Activated CD4-positive, alpha-beta T cell treated with anti-CD3 and anti-CD28 coated beads, Interleukin-2, amount 50 U/mL, for 24 hours (primary cell): Measurements from ENCODE around the gene PLCL1.
"Not testable (repeated sequence)": the region's sequence is repeated elsewhere in the genome, so short reads cannot be mapped to it uniquely, and the experiment has no call there.

Experiments
- DNase-seq, 2 donors: peaks; one replicate each; pipeline ENCODE4 v3.0.0-alpha.2; 2020; ENCODE audit warnings: low read depth in 1 of 2, low spot score in 1 of 2

Gene PLCL1

DNA sequence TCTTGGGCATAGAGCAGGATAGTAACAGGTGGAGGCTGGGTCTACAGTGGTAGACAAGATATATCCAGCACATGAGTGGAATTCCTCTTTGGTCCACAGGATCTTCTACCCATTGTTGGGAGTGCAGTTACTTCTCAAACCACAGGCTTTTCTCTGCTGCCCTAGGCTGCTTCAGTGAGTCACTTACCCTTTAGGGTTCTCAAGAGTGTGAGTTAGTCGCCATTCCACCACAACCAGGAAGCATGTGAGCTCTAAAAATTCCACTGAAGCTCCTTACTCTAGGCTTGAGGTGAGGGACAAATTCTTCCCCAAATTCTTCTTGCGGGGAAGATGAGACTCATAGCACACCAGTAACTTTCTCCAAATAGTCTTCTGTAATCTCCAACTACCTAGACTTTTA, 189.4 kb downstream of the PLCL1 start:
- DNase-seq, result no peak

DNA sequence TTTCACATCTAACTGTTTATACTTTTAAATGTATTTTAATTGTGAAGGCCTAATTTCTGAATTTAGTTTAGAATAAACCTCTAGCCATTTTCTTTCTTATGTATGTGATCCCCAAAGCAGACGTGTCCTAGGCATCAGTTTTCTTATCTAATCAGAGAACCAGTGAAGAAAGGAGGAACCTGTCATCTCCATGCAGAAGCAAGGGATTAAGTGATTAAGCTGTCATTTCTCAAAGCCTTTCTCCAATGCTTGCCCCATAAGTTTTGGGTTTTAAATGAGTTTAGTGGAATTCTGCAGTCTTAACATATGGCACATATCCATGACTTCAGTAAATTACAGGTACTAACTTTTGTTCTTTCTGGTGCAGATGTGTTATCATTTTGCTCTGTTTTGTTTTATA, 190.4 kb downstream of the PLCL1 start:
- no peak for DNase-seq

DNA sequence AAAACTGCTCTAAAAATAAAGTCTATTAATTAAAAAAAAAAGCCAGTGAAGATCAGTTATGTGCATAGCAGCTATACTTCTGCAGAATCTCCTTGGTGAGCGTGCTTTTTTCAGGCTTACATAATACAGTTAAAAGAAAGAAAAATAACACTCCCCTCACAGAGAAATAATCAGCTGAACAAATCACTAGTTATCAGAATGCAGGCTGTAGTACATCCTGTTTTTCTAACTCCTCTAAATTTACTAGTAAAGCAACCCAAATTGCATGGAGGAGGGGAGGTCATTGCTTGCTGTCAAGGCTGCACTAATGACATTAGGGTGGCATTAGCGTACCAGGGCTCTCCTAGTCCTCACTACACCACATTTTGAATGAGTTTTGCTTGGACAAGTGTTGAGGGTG, 192.2 kb downstream of the PLCL1 start:
- DNase-seq, result no peak

DNA sequence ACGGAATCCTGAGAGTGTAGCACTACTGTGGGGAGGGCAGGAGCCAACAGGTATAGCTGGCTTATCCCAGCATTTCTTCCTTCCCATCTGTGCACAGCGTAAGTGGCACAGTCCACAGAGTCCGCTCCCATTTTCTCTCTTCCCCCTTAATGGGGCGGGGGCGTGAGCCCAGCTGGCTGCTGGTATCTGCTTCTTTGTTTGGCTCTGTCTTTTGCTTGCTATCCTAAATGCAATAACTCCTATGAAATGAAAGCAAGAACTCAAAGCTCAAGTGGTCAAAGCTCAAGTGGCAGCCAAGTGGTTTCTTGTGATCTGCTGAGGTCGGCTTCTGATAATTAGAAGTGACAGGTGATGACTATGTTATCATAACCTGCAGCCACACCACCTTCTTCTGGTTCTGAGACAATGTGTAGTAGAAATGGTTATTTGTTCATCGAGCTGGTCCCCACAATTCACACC, 192.7 kb downstream of the PLCL1 start:
- no peak for DNase-seq

DNA sequence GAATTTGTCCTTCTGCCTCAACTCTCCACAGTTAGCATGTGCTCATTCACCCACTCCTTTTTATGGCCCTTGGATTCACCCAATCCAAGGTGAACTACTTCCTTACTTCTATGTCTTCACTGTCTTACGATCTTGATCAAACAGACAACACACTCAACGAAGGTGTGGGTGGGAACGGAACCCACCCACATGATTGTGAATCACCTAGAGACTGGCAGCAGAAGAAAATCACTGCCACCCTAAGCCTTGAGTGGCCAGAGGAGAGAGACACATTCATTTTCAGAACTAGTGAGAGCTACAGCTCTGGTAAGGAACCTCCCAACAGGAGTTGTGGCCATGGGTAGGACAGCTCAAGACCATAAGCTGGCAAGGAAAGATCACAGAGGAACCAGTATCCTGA, 194.3 kb downstream of the PLCL1 start:
- no peak for DNase-seq

DNA sequence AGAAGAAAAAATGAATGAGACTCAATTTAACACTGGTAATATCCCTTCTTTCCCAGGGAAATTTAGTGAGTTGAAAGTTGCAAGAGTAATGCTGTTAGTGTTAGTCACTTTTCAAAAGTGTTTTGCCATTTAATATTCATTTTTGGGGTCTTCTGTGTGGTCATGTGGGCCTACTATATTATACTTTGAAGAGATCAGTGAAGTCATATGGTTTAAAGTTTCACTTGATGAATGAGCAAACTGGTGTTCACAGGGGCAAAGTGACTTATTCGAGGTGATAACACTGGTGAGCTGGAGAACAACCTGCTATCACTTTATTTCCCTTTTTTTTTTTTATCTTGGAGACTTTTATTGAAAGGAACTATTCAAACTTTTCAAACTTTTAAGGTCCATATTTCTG, 196.0 kb downstream of the PLCL1 start:
- DNase-seq, result no peak

DNA sequence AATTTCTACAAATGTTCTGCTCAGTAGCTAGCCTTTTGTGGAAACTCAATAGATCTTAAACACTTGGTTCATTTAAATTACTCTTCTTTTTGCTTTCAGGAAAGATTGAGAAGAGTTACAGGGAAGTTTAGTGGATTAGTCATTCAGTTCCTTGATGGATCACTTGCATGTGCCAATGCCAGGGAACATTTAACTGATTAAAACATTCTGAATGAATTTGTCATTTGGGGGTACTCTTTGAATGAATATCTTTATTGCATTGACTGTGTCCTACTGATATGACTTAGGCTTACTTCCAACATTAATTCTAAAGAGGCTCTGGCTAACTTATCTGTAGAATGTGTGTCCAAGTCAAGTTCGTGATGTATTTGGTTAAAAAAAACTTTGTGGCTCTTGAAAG, 199.8 kb downstream of the PLCL1 start:
- DNase-seq, result no peak

DNA sequence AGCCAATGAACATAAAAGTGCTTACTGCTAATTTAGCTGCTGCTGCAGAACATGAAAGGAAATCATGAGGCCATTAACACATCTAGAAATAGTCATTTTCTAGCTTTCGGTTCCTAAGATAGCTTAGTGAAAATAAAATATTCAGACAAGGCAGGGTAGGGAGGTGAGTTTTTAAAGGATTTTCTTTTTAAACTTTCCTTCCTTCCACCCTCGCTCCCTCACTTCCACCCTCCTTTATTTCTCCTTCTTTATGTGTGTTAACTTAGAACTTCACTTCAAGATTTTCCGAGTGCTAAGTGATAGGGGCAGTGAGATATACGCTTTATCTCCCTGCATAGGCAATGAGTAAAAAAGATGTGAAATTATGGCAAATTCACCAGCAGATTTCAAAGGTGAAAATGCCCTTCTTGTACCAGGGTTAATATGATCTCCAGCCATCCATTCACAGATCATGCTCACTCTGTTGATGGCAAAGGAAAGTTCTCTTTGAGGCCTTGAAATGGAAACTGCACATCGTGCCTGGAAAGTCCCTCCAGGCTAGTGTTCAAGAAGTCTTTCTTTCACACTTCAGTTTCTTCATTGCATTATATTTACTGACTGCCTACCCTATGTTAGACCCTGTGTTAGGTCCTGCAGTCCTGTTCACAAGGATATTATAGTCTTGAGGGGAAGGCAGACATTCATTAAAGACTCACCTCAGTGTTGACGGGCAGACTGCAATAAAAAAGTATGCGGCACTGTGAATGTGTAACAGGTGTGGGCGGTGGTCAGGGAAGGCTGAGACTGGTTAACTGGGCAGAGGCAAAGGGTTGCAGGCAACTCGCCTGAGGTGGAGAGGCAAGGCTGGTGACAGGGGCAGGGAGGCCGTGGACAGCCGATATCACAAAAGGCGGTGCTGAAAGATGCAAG, 200.8 kb downstream of the PLCL1 start:
- peak in 1 of 2 donors; percentile 49 for DNase-seq

DNA sequence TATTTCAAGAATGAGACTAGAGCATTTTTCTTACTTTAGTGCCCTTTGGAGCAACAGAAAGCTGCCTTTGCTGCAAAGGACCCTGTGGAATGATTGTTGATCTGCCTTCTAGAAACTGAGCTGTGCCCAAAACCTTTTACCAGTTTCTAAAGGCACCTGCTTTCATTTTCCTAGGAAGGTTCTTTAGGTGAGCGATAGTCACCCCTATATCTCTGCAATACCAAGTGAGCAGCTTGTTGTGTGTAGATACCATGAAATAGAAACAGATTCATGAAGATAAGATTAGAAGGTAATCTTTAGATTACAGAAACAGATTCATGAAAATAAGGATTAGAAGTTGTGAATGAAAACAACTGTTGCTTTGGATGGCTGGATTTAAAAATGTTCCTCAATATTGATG, 202.3 kb downstream of the PLCL1 start:
- DNase-seq, result no peak

DNA sequence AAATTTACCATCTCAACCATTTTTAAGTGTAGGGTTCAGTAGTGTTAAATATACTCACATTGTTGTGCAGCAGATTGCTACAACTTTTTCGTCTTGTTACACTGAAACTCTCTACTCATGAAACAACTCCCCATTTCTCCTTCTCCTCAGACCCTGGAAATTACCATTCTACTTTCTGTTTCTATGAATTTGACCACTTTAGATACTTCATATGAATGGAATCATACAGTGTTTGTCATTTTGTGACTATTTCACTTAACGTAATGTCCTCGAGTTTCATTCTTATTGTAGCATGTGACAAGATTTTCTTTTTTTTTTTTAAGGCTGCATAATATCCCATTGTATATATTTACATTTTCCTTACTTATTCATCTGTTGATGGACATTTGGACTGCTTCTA, 203.8 kb downstream of the PLCL1 start:
- DNase-seq, result no peak

DNA sequence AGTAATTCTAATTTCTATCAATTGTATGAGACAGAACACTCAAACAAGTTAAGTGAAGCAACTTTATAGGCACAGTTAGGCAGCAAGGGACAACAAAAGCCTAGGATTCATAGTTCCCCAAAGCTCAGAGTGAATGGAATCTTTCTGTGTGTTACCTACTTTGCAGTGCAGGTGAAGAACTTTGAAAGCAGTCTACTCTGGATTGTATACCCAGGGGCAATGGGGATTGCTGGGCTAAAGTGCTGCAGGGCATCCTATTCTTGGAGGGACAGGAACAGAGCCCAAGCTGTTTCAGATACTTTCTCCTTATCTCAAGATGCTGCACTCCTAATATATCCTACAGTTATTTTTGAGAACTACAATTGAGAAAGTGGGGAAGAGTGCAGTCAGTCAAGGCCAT, 207.6 kb downstream of the PLCL1 start:
- DNase-seq, result no peak

DNA sequence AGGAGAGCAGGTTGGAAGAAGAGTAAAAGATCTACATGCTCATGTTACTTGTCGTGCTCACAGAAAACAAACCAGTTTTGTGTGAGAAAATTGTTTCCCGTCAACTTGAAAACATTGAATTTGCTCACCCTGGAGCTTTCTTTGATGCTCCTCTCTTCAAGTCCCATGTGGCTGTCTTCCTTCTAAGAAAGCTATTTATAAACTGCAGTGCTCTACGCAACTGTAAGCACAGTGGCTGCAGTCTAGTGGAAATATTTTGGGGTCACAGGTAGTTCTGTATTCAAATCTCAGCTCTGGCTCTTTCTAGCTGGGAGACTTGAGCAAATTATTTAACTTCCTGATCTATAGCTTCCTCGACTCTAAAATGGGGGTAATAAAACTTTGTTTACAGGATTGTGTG, 211.8 kb downstream of the PLCL1 start:
- no peak for DNase-seq

DNA sequence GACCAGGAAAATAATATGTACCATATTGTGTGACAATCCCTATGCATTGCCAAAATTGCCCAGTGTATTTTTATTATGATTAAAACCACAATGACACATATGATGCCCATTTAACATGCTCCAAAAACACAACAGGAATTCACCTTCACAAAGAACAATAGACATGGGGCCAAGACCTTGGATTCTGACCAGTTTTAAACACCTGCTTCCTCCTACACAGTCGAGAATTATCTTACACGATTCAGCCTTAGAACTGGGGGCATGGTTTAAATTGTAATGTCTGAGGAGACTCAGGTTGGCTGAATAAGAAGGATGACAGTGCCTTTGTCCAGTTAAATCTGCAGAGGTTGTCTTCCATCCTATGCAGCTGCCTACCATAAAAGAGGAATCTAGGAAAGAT, 212.7 kb downstream of the PLCL1 start:
- DNase-seq, result no peak

DNA sequence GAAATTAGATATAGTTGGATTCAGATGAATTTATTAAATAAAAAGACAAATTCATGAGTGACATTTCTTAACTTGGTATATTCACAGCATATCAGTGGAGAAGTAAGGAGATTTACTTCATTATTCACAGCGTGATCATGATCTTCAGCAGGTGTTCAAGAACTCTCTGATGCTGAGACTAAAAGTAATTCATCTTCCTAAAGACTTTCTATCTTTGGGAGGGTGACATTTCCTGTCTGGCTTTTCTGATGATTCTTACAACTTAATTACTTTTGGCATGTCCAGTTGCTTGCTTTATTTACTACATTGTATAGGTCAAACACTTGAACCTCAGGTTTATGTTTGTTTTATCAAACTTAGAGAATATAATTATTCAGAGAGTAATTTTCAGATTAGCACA, 224.6 kb downstream of the PLCL1 start:
- no peak for DNase-seq

DNA sequence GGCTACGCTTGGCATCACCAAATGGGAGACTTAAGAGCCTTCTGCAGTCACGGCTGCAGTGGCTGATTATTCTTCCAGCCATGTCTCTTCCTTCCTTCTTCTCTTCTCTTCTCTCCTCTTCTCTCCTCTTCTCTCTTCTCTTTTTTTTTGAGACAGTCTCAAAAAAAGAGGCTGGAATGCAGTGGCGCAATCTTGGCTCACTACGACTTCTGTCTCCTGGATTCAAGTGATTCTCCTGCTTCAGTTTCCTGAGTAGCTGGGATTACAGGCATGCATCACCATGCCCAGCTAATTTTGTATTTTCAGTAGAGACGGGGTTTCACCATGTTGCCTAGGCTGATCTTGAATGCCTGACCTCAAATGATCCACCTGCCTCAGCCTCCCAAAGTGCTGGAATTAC, 225.2 kb downstream of the PLCL1 start:
- DNase-seq, result not testable (repeated sequence)

DNA sequence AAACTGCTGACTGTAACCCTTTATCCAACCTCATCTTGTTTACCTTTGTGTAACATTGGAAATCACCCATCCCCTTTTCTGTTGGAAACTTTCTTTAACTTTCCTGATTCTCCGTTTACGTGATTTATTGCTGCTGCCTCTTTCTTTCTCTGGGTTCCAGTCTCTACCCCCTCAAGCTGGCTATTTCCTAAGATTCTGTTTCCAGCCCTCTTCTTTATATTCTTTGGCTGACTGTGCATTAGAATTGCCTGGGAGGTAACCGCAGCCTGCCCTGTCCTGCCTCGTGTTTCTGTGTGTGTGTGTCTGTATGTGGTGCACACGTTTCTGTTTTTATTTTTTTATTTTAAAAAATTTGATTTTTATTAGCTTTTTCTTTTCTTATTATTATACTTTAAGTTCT, 229.2 kb downstream of the PLCL1 start:
- DNase-seq, result no peak

DNA sequence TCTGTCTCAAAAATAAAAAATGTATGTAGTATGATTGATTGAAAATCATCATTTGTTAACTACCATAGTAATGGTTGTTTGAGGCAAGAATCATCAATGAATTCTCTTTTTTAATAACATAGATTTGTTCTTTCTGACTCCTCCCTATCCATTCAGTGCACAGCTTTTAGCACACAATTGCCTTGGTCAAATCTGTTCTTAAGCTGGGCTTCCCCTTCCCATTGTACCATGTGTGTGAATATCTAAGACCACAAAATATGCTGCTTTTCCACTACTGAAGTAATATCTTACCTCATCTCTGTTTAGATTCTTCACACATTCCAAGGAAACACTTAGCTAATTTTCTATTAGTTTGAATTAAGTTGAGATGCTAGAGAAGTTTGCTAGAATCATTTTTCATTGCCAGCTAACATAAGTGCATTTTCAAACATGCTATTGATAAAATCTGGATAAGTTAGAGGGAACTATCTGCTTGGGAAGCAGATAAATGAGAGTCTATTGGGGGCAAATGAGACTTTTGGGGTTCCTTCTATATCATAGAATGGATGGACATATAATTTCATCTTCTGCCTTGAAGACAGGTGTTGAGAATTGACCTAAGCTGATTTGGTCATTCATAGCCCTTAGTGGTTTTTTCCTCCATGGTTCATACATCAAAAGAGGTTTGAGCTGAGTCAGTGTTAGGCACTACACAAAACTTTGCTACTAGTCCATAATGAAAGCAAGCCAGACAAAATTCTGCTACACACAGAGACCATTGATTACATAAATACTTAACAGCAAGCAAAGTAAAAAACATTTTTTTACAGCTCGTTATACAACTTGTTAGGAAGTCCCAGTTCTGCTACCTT, 231.9 kb downstream of the PLCL1 start:
- DNase-seq, result no peak

DNA sequence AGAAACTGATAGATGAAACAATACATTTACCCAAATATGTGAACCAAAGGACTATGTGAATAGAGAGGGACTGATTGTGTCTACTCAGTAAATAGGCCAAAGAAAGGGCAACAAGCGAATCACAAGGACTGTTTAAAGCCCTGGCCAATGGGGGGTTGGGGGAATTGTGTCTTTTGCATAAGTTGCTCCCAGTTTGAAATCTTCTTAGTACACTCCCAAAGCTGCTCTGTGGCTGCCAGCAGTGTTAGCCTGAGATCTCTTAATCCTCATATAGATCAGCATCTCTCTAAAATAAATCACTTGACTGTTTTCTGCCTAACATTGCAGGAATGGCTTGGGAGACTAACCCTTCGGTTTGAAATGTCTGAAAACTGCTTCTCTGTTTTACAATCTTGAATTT, 236.4 kb downstream of the PLCL1 start:
- no peak for DNase-seq

DNA sequence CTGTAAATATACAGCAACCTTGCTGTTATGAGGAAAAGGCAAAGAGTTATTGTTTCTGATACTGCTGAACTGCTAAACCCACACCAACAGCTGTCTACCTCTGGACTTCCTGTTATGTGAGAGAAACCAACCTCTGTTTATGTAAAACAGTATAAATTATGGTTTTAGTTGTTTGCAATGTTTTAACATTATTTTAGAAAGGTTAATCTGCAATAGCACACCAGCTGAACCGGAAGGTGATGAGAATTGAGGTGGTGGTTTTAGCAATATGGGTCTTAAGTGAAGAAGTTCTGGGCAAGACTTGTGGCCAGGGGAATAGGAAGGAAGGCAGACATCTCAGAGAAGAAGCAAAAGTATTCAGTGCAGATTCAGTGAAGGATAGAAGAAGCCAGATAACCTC, 237.8 kb downstream of the PLCL1 start:
- no peak for DNase-seq

DNA sequence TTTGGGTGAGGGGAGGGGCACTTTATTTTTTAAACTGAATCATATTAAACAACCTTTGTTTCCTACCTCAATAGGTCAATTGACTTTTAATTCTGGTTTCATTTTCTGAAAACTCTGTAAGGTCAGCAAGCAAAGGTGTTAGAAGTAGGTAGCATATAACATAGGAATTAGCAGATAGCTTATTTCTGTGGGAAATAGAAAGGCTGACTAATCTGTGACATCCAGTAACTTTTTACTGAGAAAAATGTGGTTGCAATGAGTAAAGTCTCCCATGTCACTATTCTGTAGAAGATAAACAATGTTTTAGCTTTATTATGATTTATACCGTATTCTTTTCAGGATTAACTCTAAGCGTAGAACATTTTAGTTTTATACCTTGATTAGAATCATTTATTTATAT, 240.4 kb downstream of the PLCL1 start:
- DNase-seq, result no peak

DNA sequence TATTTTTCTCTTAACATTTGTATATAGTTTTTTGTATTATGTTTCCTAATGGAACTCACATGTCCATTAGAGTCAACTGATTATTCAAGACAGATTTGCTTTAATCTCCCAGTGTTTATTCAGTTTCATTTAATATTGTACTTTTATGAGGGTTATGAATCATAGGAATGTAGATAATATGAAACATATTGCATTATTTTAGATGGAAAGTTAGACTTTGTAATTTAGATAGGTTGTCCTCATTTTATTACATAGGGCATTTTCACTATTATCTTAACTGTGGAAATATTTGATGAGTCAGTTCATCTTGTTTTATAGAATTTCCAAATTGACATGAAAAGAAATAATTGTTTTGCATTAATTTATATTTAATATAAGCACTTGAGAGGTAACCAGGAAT, 240.8 kb downstream of the PLCL1 start:
- no peak for DNase-seq

DNA sequence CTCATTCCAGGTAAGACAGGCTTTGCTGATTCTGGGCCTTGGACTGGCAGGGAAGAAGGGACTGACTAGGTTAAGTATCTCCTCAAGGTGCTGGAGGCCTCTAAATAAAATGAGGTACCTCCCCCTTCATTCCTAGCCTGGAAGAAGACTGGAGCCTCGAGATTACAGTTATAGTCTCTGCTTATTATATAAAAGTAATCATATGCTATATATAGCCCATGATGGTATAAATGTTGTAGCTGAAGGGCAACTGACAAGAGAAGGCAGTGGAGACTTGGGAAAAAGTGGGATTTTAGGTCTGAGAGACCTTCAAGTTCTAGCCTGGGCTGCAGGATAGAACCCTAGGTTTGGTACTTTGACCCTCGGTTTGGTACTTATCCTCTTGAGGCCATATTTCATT, 248.3 kb downstream of the PLCL1 start:
- DNase-seq, result no peak
